Ascending aorta (tissue), 2 donors: ENCODE measurements around the gene TRPT1. TPM values are rescaled to one million over a fixed set of nuclear protein-coding genes. Genes with fewer than 3 reads are reported as not detected.

Experiments used
- DNase-seq, 2 donors: peaks; one replicate each; pipeline ENCODE4 v3.0.0-alpha.2; 2019; ENCODE audit warnings: low spot score in 2 of 2
- H3K27ac ChIP-seq, 2 donors: fragments of 200-600 bp; sonication (generic); one replicate each; pipeline ENCODE4 v1.5.1; 2016 to 2017; ENCODE audit warnings: mild to moderate bottlenecking in 1 of 2
- H3K27me3 ChIP-seq: fragments of 200-600 bp; sonication (generic); one replicate; pipeline ENCODE4 v1.5.1; 2017
- H3K36me3 ChIP-seq, 2 donors: fragments of 200-600 bp; sonication (generic); one replicate each; pipeline ENCODE4 v1.5.1; 2016
- H3K4me1 ChIP-seq, 2 donors: fragments of 200-600 bp; sonication (generic); one replicate each; pipeline ENCODE4 v1.5.1; 2016 to 2017; ENCODE audit warnings: mild to moderate bottlenecking in 1 of 2
- H3K4me3 ChIP-seq, 2 donors: fragments of 200-600 bp; sonication (generic); one replicate each; pipeline ENCODE4 v1.5.1; 2016 to 2017; ENCODE audit warnings: mild to moderate bottlenecking in 1 of 2
- H3K9me3 ChIP-seq, 2 donors: fragments of 200-600 bp; sonication (generic); one replicate each; pipeline ENCODE4 v1.5.1; 2016
- CTCF ChIP-seq, 3 experiments: fragments of 200-600 bp in 2 of 3; fragments of 450-650 bp in 1 of 3; sonication (generic) in 2 of 3; IDR thresholded peaks; one replicate each; pipeline ENCODE4 v1.5.1; 2016 to 2019; ENCODE audit warnings: antibody characterized with exemption in 3 of 3, mild to moderate bottlenecking in 1 of 3, moderate library complexity in 1 of 3
- intact Hi-C: fragments of 100-400 bp; cut with DNase I; formaldehyde crosslinking; loops from one replicate; pipeline ENCODE4 v1.15.1; 2023
- total RNA-seq: library from RNA; depleted of rRNA; stranded (reverse); fragments of >200 nt; gene quantifications from one replicate; pipeline ENCODE4 v1.1.0, GENCODE V29; 2016

The TRPT1 gene
- total RNA-seq, 1 donor from 2014 or later = 224 TPM

GRCh38 chr11:64222651-64223000 is 3.4 kb downstream of the TRPT1 start:
- no peaks in the 10 kb centered on the region for H3K27me3 ChIP-seq
- no peaks in the 10 kb centered on the region for H3K9me3 ChIP-seq
- intact Hi-C loops = no loop called here
- DNase-seq = no peak
- TF ChIP-seq CTCF (IDR thresholded peaks at IDR 0.05) = no peak
- peaks cover 7 to 13% of the 10 kb centered on the region in 2 donors for H3K36me3 ChIP-seq
- peaks cover 7 to 18% of the 10 kb centered on the region in 2 donors for H3K4me1 ChIP-seq
- H3K4me3 ChIP-seq = no peak overlapping the region
- no peak overlapping the region for H3K27ac ChIP-seq

- no peak overlapping the region for H3K27ac ChIP-seq
- H3K4me1 ChIP-seq = peaks cover 7 to 8% of the 10 kb centered on the region in 2 donors
- TF ChIP-seq CTCF (IDR thresholded peaks at IDR 0.05) = no peak
- H3K9me3 ChIP-seq = no peaks in the 10 kb centered on the region
- no peaks in the 10 kb centered on the region for H3K27me3 ChIP-seq
- no peak overlapping the region for H3K4me3 ChIP-seq
- DNase-seq = no peak
- intact Hi-C loops = no loop called here
- peaks cover 7 to 13% of the 10 kb centered on the region in 2 donors for H3K36me3 ChIP-seq
Observed at GRCh38 chr11:64220798-64221197, 5.2 kb downstream of the TRPT1 start.

- peaks cover 2 to 6% of the 10 kb centered on the region in 2 donors for H3K4me1 ChIP-seq
- H3K9me3 ChIP-seq = no peaks in the 10 kb centered on the region
- no peaks in the 10 kb centered on the region for H3K27me3 ChIP-seq
- intact Hi-C loops = no loop called here
- no peak for TF ChIP-seq CTCF (IDR thresholded peaks at IDR 0.05)
- H3K27ac ChIP-seq = no peak overlapping the region
- peaks cover 7 to 13% of the 10 kb centered on the region in 2 donors for H3K36me3 ChIP-seq
- no peak for DNase-seq
- no peak overlapping the region for H3K4me3 ChIP-seq
Observed at GRCh38 chr11:64220271-64220670, 5.7 kb downstream of the TRPT1 start.

GRCh38 chr11:64219755-64220154 is 6.2 kb downstream of the TRPT1 start:
- no peak for DNase-seq
- Histone ChIP-seq H3K4me3 (no peak overlapping the region), H3K4me1 (peaks cover 0 to under 1% of the 10 kb centered on the region in 2 donors), H3K27ac (no peak overlapping the region), H3K36me3 (peaks cover 7 to 13% of the 10 kb centered on the region in 2 donors), H3K27me3 (no peaks in the 10 kb centered on the region), H3K9me3 (no peaks in the 10 kb centered on the region)
- TF ChIP-seq CTCF (IDR thresholded peaks at IDR 0.05) = no peak
- intact Hi-C loops = no loop called here

GRCh38 chr11:64219354-64219684 is 6.7 kb downstream of the TRPT1 start:
- Histone ChIP-seq H3K4me1 (no peaks in the 10 kb centered on the region), H3K27ac (no peak overlapping the region), H3K4me3 (no peak overlapping the region), H3K9me3 (no peaks in the 10 kb centered on the region), H3K36me3 (peaks cover 7 to 13% of the 10 kb centered on the region in 2 donors), H3K27me3 (no peaks in the 10 kb centered on the region)
- no peak for TF ChIP-seq CTCF (IDR thresholded peaks at IDR 0.05)
- intact Hi-C loops = no loop called here
- no peak for DNase-seq

- intact Hi-C loops = no loop called here
Observed at GRCh38 chr11:64218628-64219353, 7.2 kb downstream of the TRPT1 start.

More at GRCh38 chr11:64218628-64219353, 7.2 kb downstream of the TRPT1 start:
- H3K4me3 ChIP-seq = no peak overlapping the region
- no peak for TF ChIP-seq CTCF (IDR thresholded peaks at IDR 0.05)
- no peaks in the 10 kb centered on the region for H3K9me3 ChIP-seq
- no peak overlapping the region for H3K27ac ChIP-seq
- peaks cover 7 to 13% of the 10 kb centered on the region in 2 donors for H3K36me3 ChIP-seq
- DNase-seq = no peak
- no peaks in the 10 kb centered on the region for H3K4me1 ChIP-seq
- H3K27me3 ChIP-seq = no peaks in the 10 kb centered on the region
